Occipital lobe (tissue), 2 donors: Measurements from ENCODE around the gene CHRNB1. TPM values are rescaled to one million over a fixed set of nuclear protein-coding genes. Genes with fewer than 3 reads are reported as not detected.

Experiments
- DNase-seq: peaks from one replicate; lab custom pipeline; 2025; lab: John Stamatoyannopoulos, UW
- total RNA-seq: library from RNA; depleted of rRNA; stranded (reverse); fragments of >200 nt; gene quantifications from one replicate; pipeline ENCODE4 v1.2.3, GENCODE V29; 2014

Gene CHRNB1
- 17.2 TPM for total RNA-seq

- DNase-seq: peak; percentile 56
Observed at GRCh38 chr17:7444682-7445618, at the start of gene CHRNB1. CHRNB1 (plus strand) TSS chr17:7445061; CDS start chr17:7445128, 67 bp downstream.

- no peak for DNase-seq
Observed at GRCh38 chr17:7396147-7396546, 48.7 kb upstream of the CHRNB1 start.

- DNase-seq: no peak
Observed at GRCh38 chr17:7398612-7399011, 46.2 kb upstream of the CHRNB1 start.

GRCh38 chr17:7403043-7403726 is 41.7 kb upstream of the CHRNB1 start:
- DNase-seq: no peak

GRCh38 chr17:7403727-7403976 is 41.2 kb upstream of the CHRNB1 start:
- no peak for DNase-seq

- peak; percentile 99 for DNase-seq
Observed at GRCh38 chr17:7403977-7404736, 40.7 kb upstream of the CHRNB1 start, which contains the start of gene TMEM256. TMEM256 (minus strand) TSS chr17:7404097; CDS start chr17:7404084, 13 bp downstream.

GRCh38 chr17:7404737-7405349 is 40.0 kb upstream of the CHRNB1 start:
- DNase-seq: peak; percentile 74

GRCh38 chr17:7405350-7406234 is 39.3 kb upstream of the CHRNB1 start:
- DNase-seq: peak; percentile 37

- no peak for DNase-seq
Observed at GRCh38 chr17:7406235-7406825, 38.5 kb upstream of the CHRNB1 start.

GRCh38 chr17:7407082-7407481 is 37.8 kb upstream of the CHRNB1 start:
- no peak for DNase-seq

GRCh38 chr17:7407485-7408251 is 37.2 kb upstream of the CHRNB1 start, which contains the start of gene NLGN2:
NLGN2 (plus strand) TSS chr17:7407845; CDS start chr17:7408256, 411 bp downstream.
- DNase-seq: no peak

GRCh38 chr17:7408252-7408727 is 36.6 kb upstream of the CHRNB1 start:
- DNase-seq: no peak

GRCh38 chr17:7408863-7409262 is 36.0 kb upstream of the CHRNB1 start:
- no peak for DNase-seq

GRCh38 chr17:7409716-7410115 is 35.1 kb upstream of the CHRNB1 start:
- DNase-seq: no peak

GRCh38 chr17:7410634-7411426 is 34.0 kb upstream of the CHRNB1 start:
- no peak for DNase-seq

GRCh38 chr17:7411427-7411750 is 33.5 kb upstream of the CHRNB1 start:
- DNase-seq: no peak

GRCh38 chr17:7413346-7413985 is 31.4 kb upstream of the CHRNB1 start:
- DNase-seq: no peak

- no peak for DNase-seq
Observed at GRCh38 chr17:7414837-7415236, 30.0 kb upstream of the CHRNB1 start.
